ENCODE measurements around the gene PLS3.

Gene PLS3

DNA sequence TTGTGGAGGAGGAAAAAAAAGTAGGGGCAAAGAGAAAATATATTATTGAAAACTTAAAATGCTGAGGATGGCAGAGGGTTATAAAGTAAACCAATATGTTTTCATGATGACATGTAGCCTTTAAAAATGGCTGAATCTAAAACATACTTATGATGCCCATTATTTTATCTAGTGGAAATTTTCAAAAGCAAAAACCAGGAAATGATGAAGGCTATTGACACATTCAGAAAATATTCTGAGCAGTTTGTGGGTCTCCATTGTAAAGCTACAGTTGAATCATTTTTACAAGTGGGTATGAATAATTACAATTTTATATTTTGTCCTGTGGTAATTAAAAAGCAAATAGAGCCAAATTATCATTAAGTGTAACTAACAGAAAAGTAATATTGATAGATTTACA, 10.7 kb downstream of the PLS3 start:
- DNase-seq (ENCODE audit: low spot score) = no peak

DNA sequence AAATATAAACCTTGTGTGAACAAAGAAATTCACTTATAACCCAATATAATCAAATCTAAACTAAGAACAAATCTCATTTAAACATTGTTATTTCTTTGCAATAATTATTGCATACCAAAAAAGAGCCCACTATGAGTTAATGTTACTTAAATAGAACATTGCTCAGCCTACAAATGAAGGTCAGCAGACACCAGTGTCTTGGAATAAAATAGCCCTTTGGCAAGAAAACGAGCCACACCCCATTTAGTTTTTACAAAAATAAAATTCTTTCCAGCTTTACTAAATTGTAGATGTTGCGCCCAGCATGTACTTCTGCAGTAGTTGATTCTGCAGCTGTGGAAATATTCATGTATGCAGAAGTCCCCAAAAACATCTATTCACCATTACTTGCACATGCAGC, 12.2 kb downstream of the PLS3 start:
- DNase-seq (ENCODE audit: low spot score) = no peak

DNA sequence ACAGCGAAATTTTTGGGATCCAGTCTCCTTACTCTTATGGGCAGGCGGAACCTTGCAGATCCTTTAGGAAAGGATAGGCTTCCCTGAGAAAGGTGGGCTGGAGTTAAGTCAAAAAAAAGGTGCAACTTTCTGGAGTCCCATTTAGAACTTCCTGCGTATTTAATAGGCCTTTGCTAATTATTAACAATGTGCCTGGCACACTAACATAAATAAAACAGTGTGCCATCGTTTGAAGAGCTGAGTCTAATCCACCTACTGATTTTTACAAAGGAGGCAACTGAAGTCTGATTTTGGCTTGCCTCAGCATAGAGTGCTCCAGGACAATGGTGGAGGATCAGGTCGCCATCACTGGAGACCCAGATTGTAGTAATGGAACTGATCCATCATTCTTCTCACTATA, 15.7 kb downstream of the PLS3 start:
- DNase-seq (ENCODE audit: low spot score) = no peak

DNA sequence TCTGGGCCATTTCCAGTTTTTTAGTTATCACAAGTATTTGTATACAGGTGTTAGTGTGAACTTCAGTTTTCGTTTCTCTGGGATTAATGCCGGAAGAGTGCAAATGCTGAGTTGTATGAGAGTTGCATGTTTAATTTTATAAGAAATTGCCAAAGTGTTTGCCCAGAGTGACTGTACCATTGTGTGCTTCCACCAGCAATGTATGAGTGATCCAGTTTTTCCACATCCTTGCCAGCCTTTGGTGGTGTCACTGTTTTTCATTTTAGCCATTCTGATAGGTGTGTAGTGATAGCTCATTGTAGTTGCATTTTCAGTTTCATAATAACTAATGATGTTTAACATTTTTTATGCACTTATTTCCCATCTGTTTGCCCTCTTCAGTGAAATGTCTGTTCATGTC, 18.4 kb downstream of the PLS3 start:
- no peak for DNase-seq (ENCODE audit: low spot score)

DNA sequence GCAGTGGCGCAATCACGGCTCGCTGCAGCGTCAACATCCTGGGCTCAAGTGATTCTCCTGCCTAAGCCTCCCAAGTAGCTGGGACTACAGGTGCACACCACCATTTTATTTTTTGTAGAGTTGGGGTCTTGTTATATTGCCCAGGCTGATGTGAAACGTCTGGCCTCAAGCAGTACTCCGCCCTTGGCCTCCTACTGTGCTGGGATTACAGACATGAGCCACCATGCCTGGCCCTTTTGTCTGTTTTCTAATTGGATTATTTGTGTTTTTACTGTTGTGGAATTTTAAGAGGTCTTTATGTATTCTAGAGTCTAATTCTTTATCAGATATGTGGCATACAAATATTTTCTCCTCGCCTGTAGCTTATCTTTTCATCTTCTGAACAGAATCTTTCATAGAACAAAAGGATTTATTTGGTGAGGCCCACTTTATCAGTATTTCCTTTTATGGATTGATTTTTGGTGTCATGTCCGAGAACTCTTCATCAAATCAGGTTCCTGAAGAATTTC, 18.9 kb downstream of the PLS3 start:
- DNase-seq (ENCODE audit: low spot score) = no peak

DNA sequence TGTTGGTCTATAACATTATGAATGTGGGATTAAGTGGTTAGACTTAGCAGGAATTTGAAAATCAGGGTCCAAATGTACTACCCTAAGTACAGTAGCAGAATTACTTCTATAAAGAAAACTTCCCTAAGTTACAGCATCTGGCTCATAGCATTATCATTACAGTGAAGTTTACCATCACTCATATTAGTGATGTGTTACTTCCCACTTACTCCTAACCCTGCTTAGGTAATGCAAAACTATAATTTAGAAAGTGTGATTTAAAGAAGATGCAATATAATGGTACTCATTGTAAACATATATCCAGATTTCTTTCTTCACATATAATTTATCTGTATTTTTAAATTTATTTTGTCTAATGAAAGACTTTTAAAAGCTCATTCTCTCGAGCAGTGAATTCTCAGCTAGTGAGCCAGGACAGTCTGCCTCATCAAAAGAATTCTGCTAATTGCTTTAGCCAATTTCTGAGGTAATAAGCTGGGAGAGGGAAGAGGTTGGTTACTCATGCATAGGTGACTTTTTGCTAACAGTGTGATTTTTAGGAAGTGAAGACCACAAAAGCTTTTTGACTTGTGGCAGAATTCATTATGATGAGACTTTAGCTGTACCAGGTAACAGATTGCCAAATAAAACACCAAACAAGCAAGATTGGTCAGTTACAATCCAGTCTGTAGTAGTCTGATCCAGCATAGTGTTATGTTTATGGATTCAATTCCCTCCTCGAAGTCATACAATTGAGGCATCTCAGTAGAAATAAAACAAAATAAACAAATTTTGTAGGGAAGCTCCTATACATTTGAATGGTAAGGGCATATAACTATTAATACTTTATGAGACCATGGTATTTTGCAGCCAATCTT, 21.0 kb downstream of the PLS3 start:
- no peak for DNase-seq (ENCODE audit: low spot score)

DNA sequence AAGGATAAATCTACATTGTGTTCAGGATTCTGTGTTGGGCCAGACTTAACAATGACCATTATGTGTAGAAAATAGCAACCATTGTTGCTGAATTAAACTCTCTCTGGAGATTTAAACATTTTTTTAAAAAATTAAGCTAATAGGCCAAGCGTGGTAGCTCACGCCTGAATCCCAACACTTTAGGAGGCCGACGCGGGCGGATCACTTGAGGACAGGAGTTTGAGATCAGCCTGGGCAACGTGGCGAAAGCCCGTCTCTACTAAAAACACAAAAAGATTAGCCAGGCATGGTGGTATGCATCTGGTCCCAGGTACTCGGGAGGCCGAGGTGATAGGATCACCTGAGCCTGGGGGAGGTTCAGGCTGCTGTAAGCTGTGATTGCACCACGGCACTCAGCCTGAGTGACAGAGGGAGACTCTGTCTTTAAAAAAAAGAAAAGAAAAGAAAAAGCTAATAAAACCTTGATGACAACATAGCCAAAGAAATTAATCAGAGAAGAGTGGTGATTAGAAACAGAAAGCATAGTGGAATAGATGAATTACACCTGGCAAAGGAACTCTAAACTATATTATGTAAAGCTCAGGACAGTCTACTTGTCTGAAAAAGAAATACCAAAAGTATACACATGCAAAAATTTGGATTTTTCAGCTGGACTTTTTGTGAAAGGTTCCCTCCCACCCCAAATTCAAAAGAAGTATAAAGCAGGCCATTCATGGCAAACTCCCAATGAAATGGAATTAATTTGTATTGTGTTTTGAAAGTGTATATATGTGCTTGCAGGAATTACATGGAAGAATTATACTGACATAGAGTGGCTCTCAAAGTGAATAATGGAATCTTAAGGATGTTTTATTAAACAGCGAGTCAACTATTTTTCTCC, 21.9 kb downstream of the PLS3 start:
- no peak for DNase-seq (ENCODE audit: low spot score)

DNA sequence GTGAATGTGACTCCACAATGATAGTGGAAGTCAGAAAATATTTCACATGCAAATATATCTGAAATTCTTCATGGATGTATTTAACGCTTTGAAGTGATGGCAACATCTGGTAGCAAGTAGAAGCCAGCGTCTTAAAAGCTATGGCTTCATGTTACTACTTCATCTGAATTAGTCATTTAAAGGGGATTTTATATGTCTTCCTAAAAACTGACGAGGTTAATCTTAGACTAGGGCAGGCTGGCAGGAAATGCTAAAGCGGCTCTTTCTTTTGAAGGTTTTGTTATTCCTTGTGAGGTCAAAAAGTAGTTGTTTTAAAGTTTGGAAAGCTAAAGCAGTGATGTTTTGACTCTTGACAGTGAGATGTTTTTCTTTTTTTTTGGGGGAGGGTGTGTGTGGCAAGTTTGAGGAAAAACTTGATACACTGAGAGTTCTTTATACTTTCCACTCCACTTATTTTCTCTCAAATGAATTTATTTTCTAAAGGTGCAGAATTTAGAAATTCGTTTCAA, 22.6 kb downstream of the PLS3 start:
- DNase-seq (ENCODE audit: low spot score) = no peak

DNA sequence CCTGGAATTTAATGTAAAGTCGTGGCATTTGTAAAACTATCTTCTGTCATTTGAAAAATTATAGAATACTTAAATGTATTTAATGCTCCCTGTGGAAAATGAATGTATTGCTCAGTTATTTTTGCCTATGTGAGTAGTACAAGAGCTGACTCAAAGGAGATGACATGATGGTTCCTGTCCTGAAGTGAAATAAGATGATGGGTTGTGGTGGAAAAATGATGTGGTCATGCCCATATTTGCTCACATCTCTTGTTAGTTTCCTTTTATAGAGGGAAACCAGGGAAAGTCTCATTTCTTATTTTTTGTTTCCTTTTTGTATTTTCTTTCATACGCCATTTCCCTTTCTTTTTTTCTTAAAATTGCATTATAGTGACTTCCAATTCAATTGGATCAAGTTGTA, 23.7 kb downstream of the PLS3 start:
- DNase-seq (ENCODE audit: low spot score) = no peak

DNA sequence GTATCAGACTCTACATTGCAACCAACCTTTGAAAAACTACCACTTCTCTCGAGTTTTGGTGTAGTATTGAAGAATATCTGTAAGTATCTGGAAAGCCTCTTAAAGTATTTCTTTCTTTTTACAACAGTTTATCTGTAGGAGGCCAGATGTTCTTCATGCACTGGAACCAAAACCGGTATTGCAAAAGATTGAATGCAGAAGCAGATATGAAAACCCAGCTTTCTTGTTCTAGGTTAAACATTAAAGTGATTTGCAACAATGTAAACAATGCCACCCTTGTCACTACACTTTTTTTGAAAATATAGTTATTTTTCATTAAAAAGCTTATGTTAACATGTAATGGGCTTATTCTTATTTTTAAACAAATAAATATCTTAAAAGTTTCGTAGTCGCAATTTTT, 27.2 kb downstream of the PLS3 start:
- DNase-seq (ENCODE audit: low spot score) = no peak

DNA sequence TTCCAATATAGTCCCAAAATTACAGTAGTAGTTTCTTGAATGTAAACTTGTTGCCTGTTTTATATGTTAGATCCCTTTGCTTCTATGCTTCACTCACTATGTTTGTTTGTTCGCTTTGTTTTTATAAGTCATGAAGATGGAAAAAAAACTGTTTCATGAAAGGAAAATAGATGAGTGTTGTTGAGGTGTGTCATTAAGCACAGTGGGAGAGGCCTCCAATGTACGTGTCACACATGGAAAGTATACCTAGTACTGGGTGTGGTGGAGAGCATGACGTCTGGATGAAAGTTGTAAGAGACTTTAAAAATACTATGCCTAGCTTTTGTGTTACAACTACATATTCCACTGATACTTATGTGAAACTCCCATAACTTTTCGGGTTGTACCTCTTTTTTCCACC, 28.4 kb downstream of the PLS3 start:
- DNase-seq (ENCODE audit: low spot score) = no peak

DNA sequence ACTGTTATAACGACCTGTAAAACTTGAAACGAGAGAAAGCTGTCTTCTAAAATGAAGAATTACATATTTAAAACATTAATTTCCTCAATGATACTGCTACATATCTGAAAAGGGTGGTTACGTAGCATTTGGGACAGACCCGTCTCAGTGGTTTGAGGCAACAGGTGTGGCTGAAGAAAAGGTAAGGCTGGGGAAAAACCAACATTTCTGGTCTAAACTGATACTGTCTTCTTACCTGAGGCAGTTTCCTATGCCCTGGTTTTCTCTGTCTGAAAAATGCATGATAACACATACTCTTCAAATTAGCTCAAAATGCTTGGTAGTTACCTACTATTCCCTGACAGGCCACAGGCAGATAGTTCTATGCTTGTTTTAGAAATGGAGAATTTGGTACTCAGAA, 30.4 kb downstream of the PLS3 start:
- no peak for DNase-seq (ENCODE audit: low spot score)

DNA sequence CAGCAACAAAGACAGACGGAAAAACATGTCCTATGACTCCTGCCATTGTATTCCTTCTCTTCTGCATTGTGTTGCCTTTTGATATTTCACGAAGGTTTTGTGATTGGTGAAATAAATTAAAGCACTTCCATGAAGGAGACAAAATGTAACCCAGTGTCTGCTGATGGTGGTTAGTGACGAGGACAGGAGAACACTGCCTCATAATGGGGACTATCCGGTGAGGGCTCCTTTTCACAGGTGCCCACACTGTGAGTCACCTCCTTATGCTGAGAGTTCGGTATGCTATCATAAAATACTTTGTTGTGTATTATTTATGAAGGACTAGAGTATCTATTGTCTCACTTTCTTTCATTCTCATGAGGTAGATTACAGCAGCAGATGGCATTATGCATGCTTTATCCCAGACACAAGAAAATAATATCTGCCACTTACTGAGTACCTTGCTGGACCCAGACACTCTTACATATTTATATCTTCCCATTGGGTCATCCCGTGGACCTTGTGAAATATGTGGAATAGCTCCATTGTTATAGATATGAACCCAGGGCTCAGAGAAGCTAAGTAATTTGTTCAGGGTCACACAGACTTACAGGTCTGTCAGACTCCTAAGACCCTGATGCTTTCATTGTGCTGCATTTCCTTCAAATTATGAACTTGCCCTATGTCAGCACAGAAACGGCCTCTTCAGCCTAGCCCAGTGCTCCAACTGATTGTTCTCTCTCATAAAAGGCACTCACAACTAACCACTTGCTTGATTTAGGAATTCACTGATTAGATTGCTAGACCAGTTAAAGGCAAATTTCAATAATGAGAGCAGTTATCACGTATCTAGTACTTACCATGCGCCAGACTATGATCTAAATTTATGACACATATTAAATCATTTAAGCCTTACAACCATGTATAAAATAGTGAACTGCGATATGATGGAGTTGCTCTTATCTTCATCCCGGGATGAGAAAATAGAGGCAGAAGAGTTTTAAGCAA, 31.2 kb downstream of the PLS3 start:
- DNase-seq (ENCODE audit: low spot score) = no peak

DNA sequence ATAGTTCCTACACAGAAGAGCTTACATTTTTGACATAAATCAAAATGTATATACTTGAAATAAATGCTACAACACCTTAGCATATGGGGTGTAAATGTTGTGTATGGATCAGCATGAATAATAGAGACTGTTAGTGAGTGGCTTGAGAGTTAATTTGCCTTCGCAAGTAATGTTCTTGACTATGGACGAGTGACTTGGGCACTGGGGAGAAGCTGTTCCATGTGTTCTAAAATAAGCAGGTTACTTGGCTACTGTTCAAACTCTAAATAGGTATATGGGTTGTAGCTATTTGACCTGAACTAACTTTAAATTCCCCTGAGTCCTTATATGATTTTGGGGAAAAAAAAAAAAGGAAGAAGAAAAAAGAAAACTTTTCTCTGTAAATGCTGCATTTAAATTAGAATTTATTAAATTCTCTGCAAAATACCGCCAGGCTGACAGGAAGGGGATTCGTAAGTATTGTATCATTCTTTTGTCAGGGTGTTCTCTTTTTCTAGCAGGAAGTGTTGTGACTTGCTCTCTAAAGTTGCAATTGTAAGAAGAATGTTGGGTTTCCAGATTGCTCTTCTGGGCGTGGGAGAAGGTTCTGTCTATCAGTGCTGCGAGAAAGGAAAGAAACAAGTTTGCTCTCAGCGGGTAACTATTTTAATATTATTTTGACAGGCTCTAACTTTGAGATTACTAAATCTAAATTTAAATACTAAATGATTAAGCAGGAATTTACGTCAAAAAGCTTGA, 32.2 kb downstream of the PLS3 start:
- no peak for DNase-seq (ENCODE audit: low spot score)

DNA sequence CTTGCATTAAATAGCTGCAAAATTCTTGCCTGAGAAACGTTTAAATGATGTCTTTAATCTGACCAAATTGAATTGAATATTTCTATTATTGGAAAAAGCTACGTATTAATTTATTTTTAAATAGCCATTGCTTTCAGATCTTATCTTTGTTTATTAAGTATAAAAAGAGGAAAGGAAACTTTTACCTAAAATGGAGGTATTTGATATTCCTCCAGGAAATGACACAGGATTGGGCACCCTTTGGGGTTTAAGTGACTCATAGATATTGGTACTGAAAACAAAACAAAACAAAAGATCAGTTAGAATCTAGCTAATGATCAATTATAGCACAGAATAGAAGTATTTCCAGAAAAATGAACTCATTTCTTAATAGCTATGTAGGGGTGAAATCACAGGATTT, 34.1 kb downstream of the PLS3 start:
- no peak for DNase-seq (ENCODE audit: low spot score)

DNA sequence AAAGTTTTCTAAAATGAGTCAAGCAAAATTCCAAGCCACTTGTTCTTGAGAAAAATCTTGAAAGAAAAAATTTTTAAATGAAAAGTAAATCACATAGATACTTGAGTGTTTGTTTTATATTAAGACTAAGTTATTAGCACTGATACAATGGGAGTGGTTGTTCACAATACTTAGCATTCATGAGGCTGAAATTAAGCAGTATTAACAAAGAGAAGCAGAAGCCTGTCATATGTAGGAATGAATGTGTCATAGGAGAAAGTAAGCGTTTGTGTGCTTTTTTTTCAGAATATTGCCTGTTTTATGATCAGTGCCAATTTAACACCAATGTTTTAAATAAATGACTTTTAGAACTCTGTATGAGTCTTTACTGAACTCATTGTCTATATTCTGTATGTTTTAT, 37.6 kb downstream of the PLS3 start:
- no peak for DNase-seq (ENCODE audit: low spot score)

DNA sequence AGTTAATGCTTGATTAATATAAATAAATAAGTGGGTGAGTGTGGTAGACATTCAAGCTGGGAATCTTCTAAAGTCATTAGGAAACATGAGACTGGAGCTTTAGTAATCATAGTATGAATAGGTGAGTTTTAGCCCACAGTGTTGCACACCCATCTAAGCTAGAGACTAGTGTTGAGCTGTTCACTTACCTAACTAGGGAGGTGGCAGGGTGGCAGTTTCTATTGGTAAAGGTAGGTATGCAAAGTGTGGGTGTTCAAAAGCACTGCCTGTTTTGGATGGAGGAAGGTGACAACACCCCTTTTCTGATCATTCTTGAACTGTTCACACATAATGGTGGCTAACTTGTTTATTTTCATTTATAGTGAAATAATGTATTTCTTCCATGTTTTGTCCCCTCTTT, 41.3 kb downstream of the PLS3 start:
- no peak for DNase-seq (ENCODE audit: low spot score)

DNA sequence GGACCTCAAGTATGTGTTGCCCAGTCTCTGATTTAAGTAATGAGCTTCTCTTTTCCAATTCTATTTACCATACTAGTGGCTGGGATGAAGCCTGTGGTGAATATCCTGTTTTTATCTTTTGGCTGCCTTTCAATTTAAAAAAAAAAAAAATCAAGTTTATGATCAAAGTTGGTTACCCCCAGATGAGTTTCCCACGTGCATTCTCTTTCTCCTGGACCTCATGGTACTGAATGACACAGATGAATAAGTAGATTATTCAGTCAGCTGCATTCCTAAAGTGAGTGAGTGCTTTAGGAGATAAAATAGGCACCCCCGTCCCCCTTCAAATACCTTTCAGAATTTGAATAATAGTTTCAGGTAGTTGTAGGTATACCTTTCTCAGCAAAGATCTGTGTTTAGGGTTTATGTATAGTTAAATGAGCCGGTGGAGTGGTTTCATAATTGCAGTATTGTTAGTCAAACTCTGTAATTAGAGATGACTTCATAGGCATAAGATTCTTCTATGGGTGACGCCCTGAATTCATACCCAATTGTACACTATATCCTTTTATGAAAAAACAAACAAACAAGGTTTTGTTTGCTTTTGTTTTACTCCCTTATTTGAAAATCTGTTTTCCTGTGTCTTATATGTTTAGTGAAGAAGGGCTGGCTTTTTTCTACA, 41.9 kb downstream of the PLS3 start:
- DNase-seq (ENCODE audit: low spot score) = no peak

DNA sequence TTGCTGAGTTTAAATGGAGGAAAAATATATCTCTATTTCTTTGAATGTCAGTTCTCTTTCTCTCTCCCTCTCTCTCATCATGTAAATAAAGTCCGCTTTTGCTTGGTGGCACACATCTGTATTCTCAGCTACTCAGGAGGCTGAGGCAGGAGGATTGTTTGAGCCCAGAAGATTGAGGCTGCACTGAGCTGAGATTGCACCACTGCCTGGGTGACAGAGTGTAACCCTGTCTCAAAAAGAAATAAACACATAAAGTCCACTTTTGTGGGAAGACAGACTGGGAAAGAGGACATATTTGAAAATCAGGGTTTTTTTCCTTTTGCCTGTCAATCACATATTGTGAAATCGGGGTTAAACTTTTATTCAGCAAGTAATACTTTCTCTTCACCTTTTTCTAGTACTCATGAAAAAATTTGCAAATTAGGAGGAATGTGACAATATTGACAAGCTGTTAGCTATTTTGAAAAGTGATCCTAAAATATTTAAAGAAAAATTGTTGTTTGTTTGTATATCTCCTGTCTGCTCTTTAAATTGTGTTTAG, 42.6 kb downstream of the PLS3 start:
- DNase-seq (ENCODE audit: low spot score) = no peak

DNA sequence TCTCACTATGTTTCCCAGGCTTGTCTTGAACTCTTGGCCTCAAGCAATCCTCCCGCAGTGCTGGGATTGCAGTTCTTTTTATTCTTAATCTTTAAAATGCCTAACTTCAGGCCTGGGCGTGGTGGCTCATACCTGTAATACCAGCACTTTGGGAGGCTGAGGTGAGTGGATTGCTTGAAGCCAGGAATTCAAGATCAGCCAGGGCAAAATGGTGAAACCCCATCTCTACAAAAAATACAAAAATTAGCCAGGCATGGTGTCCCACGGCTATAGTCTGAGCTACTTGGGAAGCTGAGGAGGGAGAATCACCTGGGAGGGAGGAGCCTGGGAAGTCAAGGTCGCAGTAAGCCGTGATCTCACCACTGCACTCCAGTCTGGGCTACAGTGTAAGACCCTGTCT, 45.9 kb downstream of the PLS3 start:
- no peak for DNase-seq (ENCODE audit: low spot score)

Data from cerebellar cortex (tissue), 1 donor.